ENCODE data around the gene FASTK. TPM values are rescaled to one million over a fixed set of nuclear protein-coding genes. Genes with fewer than 3 reads are reported as not detected.

The FASTK gene
- total RNA-seq, 1 donor = 87.6 TPM

DNA sequence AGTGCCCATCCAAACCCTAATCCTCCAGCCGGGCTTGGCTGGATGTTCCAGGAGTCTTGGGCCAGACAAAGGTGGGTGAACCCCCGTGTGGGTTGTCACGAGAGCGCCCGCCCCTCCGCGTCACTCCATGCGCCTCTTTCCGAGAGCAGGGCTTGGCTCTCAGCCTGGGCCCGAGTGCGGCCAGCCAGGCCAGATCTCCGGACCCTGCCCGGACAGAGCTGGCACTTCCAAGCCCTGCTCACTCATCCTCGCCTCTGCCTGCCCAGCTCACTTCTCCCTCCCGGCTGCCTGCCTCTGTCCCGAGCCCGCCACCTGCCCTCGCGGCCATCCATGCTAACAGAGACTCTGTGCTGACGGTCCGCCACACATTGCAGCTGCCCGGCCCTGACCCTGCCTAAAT is 40.3 kb upstream of the FASTK start:
- TF ChIP-seq CTCF (IDR thresholded peaks at IDR 0.05; ENCODE audit: extremely low read depth, low read depth, low read length) = no peak
- peaks cover 22% of the 10 kb centered on the region for H3K36me3 ChIP-seq (ENCODE audit: insufficient read depth, low read length)
- no peak for DNase-seq (ENCODE audit: insufficient read length, low spot score, missing footprints)
- no peak overlapping the region for H3K4me2 ChIP-seq (ENCODE audit: insufficient read depth, low read length)
- H2AFZ ChIP-seq (ENCODE audit: low read length) = no peak overlapping the region
- no peaks in the 10 kb centered on the region for H3K9me3 ChIP-seq (ENCODE audit: low read depth, low read length)
- no peaks in the 10 kb centered on the region for H3K27me3 ChIP-seq (ENCODE audit: insufficient read depth, low read length)
- H3K4me3 ChIP-seq (ENCODE audit: insufficient read depth, low read length) = no peak overlapping the region
- H3K79me2 ChIP-seq (ENCODE audit: insufficient read depth, low read length) = peaks cover 19% of the 10 kb centered on the region
- no peaks in the 10 kb centered on the region for H3K4me1 ChIP-seq (ENCODE audit: insufficient read depth, low read length)
- no peak overlapping the region for H3K27ac ChIP-seq (ENCODE audit: low read depth, low read length)
- peaks cover 41% of the 10 kb centered on the region for H4K20me1 ChIP-seq (ENCODE audit: insufficient read depth, low read length)

GRCh38 chr7:151119902-151120301 is 39.3 kb upstream of the FASTK start:
- no peak overlapping the region for H3K27ac ChIP-seq (ENCODE audit: low read depth, low read length)
- DNase-seq (ENCODE audit: insufficient read length, low spot score, missing footprints) = no peak
- H3K36me3 ChIP-seq (ENCODE audit: insufficient read depth, low read length) = peaks cover 22% of the 10 kb centered on the region
- H3K79me2 ChIP-seq (ENCODE audit: insufficient read depth, low read length) = peaks cover 23% of the 10 kb centered on the region
- H3K4me2 ChIP-seq (ENCODE audit: insufficient read depth, low read length) = no peak overlapping the region
- TF ChIP-seq CTCF (IDR thresholded peaks at IDR 0.05; ENCODE audit: extremely low read depth, low read depth, low read length) = no peak
- H3K4me3 ChIP-seq (ENCODE audit: insufficient read depth, low read length) = no peak overlapping the region
- H3K9me3 ChIP-seq (ENCODE audit: low read depth, low read length) = no peaks in the 10 kb centered on the region
- H2AFZ ChIP-seq (ENCODE audit: low read length) = no peak overlapping the region
- no peaks in the 10 kb centered on the region for H3K27me3 ChIP-seq (ENCODE audit: insufficient read depth, low read length)
- no peaks in the 10 kb centered on the region for H3K4me1 ChIP-seq (ENCODE audit: insufficient read depth, low read length)
- H4K20me1 ChIP-seq (ENCODE audit: insufficient read depth, low read length) = peaks cover 37% of the 10 kb centered on the region

DNA sequence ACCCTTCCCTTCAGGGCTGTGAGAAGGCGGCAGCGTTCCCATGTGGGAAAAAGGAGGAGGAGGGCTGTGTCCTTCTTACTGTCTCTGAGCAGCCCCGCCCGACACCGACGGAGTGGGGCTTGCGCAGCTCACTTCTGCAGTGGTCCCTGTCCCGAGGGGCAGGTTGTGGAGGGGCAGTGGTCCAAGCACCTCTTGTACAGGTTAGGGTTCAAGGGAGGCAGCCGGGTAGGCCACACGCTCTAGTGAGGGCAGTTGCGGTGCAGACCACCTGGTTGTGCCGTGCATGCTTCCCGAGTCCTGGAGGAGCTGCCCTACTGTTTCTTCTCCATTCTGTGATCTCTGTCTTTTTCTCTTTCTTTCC is 38.4 kb upstream of the FASTK start:
- peaks cover 15% of the 10 kb centered on the region for H3K36me3 ChIP-seq (ENCODE audit: insufficient read depth, low read length)
- peaks cover 33% of the 10 kb centered on the region for H4K20me1 ChIP-seq (ENCODE audit: insufficient read depth, low read length)
- no peak overlapping the region for H2AFZ ChIP-seq (ENCODE audit: low read length)
- H3K79me2 ChIP-seq (ENCODE audit: insufficient read depth, low read length) = peaks cover 23% of the 10 kb centered on the region
- TF ChIP-seq CTCF (IDR thresholded peaks at IDR 0.05; ENCODE audit: extremely low read depth, low read depth, low read length) = no peak
- H3K27me3 ChIP-seq (ENCODE audit: insufficient read depth, low read length) = no peaks in the 10 kb centered on the region
- H3K27ac ChIP-seq (ENCODE audit: low read depth, low read length) = no peak overlapping the region
- H3K4me2 ChIP-seq (ENCODE audit: insufficient read depth, low read length) = no peak overlapping the region
- DNase-seq (ENCODE audit: insufficient read length, low spot score, missing footprints) = peak; percentile 71
- H3K4me3 ChIP-seq (ENCODE audit: insufficient read depth, low read length) = no peak overlapping the region
- peaks cover 4% of the 10 kb centered on the region for H3K4me1 ChIP-seq (ENCODE audit: insufficient read depth, low read length)
- no peaks in the 10 kb centered on the region for H3K9me3 ChIP-seq (ENCODE audit: low read depth, low read length)

DNA sequence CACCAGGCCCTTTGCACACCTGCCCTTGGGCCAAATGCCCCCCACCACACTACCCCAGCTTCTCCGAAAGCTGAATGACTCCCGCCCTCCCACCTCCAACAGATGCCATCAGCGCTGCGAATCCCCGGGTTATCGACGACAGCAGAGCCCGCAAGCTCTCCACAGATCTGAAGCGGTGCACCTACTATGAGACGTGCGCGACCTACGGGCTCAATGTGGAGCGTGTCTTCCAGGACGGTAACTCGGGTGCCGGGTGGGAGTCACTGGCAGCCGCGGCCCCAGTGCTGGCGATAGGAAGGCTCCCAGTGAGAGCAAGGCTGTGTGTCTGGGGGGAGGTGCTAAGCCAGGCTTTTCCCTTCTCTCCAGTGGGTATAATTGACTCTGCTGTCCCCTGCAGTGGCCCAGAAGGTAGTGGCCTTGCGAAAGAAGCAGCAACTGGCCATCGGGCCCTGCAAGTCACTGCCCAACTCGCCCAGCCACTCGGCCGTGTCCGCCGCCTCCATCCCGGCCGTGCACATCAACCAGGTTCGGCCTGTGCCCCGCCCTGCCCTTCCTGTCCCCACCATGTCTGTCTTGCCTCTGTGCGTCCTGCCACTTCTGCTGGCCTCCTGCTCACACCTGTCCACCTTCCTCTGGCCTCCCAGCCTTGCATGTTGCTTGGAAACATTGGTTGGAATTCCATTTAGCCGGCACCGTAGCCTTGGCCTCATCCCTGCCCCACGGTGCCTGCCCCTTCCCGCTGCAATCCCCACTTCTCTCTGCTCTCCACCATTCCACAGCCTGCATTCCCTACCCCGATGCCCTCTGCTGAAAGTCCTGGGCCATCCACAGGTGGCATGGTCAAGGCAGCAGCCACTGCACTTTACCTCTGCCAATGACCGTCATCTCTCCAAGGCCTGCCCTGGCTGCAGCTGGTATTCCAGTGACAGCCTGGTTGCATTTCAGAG is 37.8 kb upstream of the FASTK start:
- Histone ChIP-seq H3K9me3 (ENCODE audit: low read depth, low read length) (no peaks in the 10 kb centered on the region), H3K79me2 (ENCODE audit: insufficient read depth, low read length) (peaks cover 23% of the 10 kb centered on the region)

More for the DNA sequence above, 37.8 kb upstream of the FASTK start:
- H4K20me1 ChIP-seq (ENCODE audit: insufficient read depth, low read length) = peaks cover 35% of the 10 kb centered on the region
- H3K27me3 ChIP-seq (ENCODE audit: insufficient read depth, low read length) = no peaks in the 10 kb centered on the region
- peak; percentile 74 for DNase-seq (ENCODE audit: insufficient read length, low spot score, missing footprints)
- no peak overlapping the region for H3K4me2 ChIP-seq (ENCODE audit: insufficient read depth, low read length)
- peaks cover 11% of the 10 kb centered on the region for H3K4me1 ChIP-seq (ENCODE audit: insufficient read depth, low read length)
- no peak overlapping the region for H3K27ac ChIP-seq (ENCODE audit: low read depth, low read length)
- TF ChIP-seq CTCF (IDR thresholded peaks at IDR 0.05; ENCODE audit: extremely low read depth, low read depth, low read length) = no peak
- H3K36me3 ChIP-seq (ENCODE audit: insufficient read depth, low read length) = peaks cover 10% of the 10 kb centered on the region
- H3K4me3 ChIP-seq (ENCODE audit: insufficient read depth, low read length) = no peak overlapping the region
- no peak overlapping the region for H2AFZ ChIP-seq (ENCODE audit: low read length)
